Hematopoietic multipotent progenitor cell treated with erythropoietin and hydrocortisone succinate and interleukin-3 and kit ligand, for 6 days (in vitro differentiated cells): ENCODE measurements around the gene CHD5.

ENCODE experiments used
- DNase-seq: peaks from one replicate; pipeline ENCODE4 v3.0.0-alpha.2; 2015

CHD5 gene

GRCh38 chr1:6129313-6129712, 50.8 kb downstream of the CHD5 start:
- peak; percentile 22 for DNase-seq

DNA sequence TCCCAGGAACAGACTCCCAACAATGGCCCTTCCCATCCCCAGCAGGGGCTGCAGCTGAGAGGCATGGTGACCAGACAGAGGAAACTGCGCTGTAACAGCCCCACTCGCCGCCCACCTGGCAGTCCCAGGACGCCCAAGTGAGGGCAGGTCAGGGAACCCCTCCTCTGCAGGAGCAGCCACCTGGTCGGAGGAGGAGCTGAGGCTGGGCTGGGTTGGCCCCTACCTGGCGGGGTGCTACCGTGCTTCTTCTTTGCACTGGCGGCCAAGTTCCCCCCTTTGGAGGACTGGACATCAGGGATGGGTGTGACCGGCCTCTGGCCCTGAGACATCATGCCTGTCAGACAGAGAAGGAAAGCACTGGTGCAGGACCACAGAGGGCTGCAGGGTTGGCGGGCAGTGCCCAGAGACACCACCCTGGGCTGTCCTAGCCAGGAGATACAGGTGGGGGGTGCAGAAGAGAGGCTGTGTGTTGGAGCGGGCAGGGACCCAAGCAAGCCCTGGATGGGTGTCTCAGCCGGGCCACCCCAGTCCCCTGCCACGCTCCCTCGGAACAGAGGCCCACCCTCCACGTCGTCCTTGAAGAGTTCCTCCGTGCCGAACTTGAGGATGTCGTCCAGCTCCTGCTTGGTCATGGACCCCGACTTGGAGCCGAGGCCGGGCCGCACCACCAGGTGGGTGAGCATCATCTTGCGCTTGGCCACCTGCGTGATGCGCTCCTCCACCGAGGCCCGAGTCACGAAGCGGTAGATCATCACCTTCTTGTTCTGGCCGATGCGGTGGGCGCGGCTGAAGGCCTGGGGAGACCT, 51.6 kb downstream of the CHD5 start:
- no peak for DNase-seq

- peak; percentile 93 for DNase-seq
These were observed 52.4 kb downstream of the CHD5 start for GRCh38 chr1:6127587-6128163.

GRCh38 chr1:6126521-6127067, 53.5 kb downstream of the CHD5 start:
- no peak for DNase-seq

- no peak for DNase-seq
These were observed 54.1 kb downstream of the CHD5 start for GRCh38 chr1:6126028-6126427.

- no peak for DNase-seq
These were observed 54.8 kb downstream of the CHD5 start for GRCh38 chr1:6125366-6125765.

- DNase-seq = no peak
These were observed 55.3 kb downstream of the CHD5 start for GRCh38 chr1:6124746-6125365.

GRCh38 chr1:6124341-6124740, 55.8 kb downstream of the CHD5 start:
- DNase-seq = no peak

- no peak for DNase-seq
These were observed 56.3 kb downstream of the CHD5 start for GRCh38 chr1:6123816-6124215.

DNA sequence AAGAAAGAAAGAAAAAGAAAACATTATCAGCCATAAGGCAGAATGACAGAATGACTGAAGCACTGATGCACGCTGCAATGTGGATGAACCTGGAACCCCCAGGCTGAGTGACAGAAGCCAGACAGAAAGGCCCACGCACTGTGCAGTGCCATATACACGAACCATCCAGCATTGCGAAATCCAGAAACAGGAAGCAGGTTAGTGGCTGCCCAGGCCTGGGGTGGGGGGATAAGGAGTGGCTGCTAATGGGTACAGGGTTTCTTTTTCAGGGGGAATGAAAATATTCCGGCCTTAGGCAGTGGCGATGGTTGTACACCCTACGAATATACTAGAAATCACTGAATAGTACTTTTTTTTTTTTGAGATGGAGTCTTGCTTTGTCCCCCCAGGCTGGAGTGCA, 57.0 kb downstream of the CHD5 start:
- DNase-seq = peak; percentile 62

DNA sequence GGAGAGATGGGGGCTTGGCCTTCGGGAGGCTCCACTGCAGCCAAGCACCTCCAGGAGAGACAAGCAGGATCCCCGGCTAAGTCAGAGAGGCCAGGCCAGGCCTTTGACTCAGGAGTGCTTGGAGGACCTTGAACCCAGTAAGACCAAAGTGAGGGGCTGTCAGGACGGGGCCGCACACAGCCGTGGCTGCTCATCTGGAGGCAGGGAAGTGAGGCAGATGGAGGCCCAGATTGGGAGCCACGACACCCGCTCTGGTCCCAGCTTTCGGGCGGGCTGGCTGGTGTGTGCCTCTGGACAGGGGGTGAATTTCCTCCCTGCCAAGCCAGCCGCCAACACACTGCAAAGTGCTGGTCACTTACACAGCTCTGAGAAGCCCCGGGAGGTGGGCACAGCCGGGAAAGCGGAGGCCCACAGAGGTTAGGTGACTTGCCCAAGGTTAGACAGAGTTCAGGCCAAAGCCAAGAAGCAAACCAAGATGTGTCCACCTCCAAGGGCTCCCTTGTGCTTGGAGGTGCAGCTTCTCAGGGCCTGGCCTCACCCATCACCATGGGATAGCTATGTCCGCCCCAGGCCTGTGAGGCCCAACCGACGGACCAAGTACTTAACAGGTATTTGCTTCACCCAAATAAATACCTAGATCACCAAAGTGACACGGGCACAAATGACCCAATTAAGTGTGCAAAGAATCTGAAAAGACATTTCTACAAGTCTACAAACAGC, 58.3 kb downstream of the CHD5 start:
- DNase-seq = no peak

GRCh38 chr1:6121021-6121421, 59.1 kb downstream of the CHD5 start:
- no peak for DNase-seq

DNA sequence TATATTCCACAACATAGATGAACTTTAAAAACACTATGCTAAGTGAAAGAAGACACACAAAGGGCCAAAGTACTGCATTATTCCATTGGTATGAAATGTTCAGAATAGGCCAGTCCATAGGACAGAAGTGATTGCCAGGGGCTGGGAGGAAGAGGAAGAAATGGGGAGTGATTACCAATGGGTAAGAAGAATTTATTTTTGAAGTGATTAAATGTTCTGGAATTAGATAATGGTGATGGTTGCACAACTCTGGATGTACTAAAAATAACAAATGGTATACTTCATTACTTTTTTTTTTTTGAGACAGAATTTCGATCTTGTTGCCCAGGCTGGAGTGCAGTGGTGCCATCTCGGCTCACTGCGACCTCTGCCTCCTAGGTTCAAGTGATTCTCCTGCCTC, 61.7 kb downstream of the CHD5 start:
- DNase-seq = no peak

DNA sequence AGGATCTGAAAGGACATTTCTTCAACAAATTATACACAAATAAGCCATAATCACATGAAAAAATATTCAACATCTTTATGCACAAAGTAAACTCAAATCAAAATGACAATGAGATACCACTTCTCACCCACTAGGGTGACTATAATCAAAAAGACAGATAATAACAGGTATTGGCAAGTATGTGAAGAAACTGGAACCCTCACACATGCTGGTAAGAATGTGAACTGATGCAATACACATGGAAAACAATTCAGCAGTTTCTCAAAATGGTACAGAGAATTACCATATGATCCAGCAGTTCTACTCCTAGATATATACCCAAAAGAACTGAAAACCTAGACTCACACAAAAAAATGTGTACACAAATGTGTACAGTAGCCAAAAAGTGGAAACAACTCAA, 62.5 kb downstream of the CHD5 start:
- no peak for DNase-seq

GRCh38 chr1:6117064-6117463, 63.1 kb downstream of the CHD5 start:
- no peak for DNase-seq

DNA sequence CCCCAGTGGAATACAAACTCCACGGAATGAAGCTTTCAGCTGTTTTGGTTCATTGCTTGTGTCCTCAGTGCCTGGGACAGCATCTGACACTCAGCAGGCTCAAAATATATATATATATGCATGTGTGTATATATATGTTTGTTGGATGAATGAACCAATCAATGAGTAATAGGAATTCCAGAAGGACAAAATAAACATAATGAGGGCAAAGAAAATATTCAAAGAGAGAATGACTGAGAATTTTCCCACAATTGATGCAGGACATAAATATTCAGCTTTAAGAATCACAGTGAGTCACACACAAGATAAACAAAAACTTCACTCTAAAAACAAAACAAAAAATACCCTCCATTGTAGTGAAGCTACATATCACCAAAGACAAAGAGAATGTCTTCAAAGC, 64.0 kb downstream of the CHD5 start:
- no peak for DNase-seq

DNA sequence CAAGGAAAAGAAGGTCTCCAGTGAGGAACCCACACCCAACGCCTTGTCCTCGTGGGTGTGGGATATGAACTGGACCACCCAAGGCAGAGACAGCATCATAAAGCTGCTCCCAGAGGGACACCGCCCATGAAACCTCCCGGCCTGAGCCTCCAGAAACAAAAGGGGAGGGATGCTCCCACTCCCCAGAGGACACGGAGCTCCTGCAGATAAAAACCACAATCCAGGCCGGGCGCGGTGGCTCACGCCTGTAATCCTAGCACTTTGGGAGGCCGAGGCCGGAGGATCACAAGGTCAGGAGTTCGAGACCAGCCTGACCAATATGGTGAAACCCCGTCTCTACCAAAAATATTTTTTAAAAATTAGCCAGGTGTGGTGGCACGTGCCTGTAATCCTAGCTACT, 66.4 kb downstream of the CHD5 start:
- no peak for DNase-seq

DNA sequence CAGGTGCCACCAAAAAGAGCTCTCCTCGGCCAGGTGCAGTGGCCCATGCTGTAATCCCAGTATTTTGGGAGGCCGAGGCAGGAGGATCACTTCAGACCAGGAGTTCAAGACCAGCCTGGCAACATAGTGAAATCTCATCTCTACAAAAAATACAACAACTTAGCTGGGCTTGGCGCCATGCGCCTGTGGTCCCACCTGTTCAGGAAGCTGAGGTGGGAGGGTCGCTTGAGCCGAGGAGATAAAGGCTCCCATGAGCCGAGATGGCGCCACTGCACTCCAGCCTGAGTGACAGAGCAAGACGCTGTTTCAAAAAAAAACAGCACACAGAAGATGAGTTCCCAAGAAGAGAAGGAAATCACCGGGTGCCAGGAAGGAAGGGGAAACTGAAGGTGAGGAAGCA, 67.0 kb downstream of the CHD5 start:
- no peak for DNase-seq

DNA sequence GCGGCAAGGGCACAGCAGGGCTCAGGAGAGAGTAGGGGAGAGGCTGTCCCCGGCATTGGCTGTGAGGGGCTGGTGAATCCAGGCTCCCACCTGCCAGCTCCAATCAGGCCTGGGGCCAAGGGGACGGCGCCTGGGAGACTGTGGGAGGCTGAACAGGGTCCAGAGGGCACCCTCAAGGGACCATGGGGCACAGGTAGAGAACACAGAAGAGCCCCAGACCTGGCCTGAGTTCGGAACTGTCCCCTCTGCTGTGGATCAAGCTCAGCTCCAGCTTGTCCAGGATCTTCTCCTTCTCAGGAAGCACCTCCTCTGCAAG, 67.5 kb downstream of the CHD5 start:
- no peak for DNase-seq

DNA sequence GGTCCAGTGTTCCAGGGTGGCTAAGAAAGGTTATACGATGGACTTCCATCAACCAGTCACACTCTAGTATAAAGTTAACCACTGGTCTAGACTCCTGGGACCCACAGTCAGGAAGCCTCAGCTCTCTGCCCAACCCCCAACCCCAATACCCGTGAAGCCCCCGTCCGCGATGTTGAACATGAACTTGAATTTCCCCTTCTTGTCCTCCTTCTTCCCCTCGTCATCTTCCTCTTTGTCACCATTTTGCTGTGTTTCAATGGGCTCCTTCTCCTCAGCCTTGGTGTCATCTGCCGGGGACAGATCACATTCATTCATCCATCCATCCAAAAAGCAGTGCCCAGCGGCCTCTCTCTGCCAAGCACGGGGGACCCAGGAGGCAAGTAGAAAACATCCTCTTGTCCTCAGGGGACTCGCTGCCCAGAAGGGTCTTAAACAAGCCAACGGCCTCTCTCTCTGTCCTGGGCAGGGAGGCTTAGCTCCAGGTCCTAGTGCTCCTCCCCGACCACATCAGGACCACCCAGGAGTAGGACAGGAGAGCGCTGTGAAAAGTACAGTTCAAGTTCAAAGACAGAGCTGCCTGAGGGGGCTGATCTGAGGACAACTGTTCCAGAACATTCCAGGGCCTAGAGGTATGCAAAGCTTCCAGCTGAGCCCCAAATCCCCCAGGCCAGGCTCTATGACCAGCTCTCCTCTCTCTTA, 68.0 kb downstream of the CHD5 start:
- DNase-seq = no peak

GRCh38 chr1:6111571-6111970, 68.5 kb downstream of the CHD5 start:
- DNase-seq = no peak

- no peak for DNase-seq
These were observed 69.8 kb downstream of the CHD5 start for GRCh38 chr1:6110326-6110725.

DNA sequence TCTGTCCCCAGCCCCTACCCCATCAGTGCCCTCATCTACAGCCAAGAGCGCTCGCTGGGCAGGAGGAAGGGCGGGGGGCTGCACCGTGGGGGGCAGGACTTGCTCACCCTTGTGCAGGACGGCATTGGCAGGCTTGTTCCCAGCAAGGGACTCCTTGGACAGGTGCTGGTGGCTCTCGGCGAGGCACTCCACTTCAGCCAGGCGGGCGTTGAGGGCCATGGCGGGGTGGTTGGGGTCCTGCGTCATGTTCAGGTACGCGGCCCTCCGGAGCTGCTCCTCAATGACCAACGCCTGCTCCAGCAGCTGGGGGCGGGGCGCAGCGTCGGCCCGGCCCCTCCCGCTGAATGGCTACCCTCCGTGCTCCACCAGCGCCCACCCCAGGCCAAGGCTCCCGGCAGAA, 70.4 kb downstream of the CHD5 start:
- no peak for DNase-seq
